Keratinocyte (primary cell): ENCODE results near the gene ROBO4. TPM values are rescaled to one million over a fixed set of nuclear protein-coding genes. Genes with fewer than 3 reads are reported as not detected.

Source experiments
- DNase-seq: peaks from one replicate; pipeline ENCODE4 v3.0.0-alpha.2; 2011; ENCODE audit warnings: low read depth, missing footprints, low spot score
- FAIRE-seq: peaks from 2 replicates; lab custom pipeline; 2011; peaks lifted over from hg19 to GRCh38; lab: Jason Lieb, UNC
- H2AFZ ChIP-seq: 2 replicates; pipeline ENCODE4 v1.6.0; 2012; ENCODE audit warnings: low read length, control low read depth, inconsistent platforms; ENCODE audit not compliant: control insufficient read depth
- H3K27ac ChIP-seq: 2 replicates; pipeline ENCODE4 v1.5.1; 2011; ENCODE audit warnings: low read length; ENCODE audit not compliant: control insufficient read depth, insufficient read depth
- H3K27me3 ChIP-seq: 3 replicates; pipeline ENCODE4 v1.6.0; 2011; ENCODE audit warnings: low read length; ENCODE audit not compliant: control insufficient read depth, insufficient read depth; ENCODE audit errors: extremely low read depth
- H3K36me3 ChIP-seq, 2 experiments: 2 replicates in 1 of 2; 3 replicates in 1 of 2; pipeline ENCODE4 v1.5.1; 2011; ENCODE audit warnings: low read length in 2 of 2, mild to moderate bottlenecking in 1 of 2; ENCODE audit not compliant: control insufficient read depth in 2 of 2, insufficient read depth in 2 of 2; ENCODE audit errors: extremely low read depth in 1 of 2
- H3K4me1 ChIP-seq: 3 replicates; pipeline ENCODE4 v1.5.1; 2011; ENCODE audit warnings: low read length; ENCODE audit not compliant: control insufficient read depth, insufficient read depth; ENCODE audit errors: extremely low read depth
- H3K4me2 ChIP-seq: 3 replicates; pipeline ENCODE4 v1.6.0; 2011; ENCODE audit warnings: low read depth, low read length; ENCODE audit not compliant: control insufficient read depth, insufficient read depth; ENCODE audit errors: extremely low read depth
- H3K4me3 ChIP-seq, 3 experiments: fragments of 200-600 bp in 1 of 3; sonication (generic) in 1 of 3; 2 replicates in 2 of 3; 3 replicates in 1 of 3; pipeline ENCODE4 v1.5.1; 2011 to 2016; ENCODE audit warnings: low read length in 3 of 3, mild to moderate bottlenecking in 3 of 3, control low read depth in 2 of 3, inconsistent platforms in 1 of 3, low read depth in 1 of 3, mixed read lengths in 1 of 3, mixed run types in 1 of 3, moderate library complexity in 1 of 3; ENCODE audit not compliant: control insufficient read depth in 2 of 3, insufficient read depth in 2 of 3; ENCODE audit errors: extremely low read depth in 1 of 3
- H3K79me2 ChIP-seq: 2 replicates; pipeline ENCODE4 v1.6.0; 2012; ENCODE audit warnings: low read length; ENCODE audit not compliant: control insufficient read depth, insufficient read depth
- H3K9ac ChIP-seq: 3 replicates; pipeline ENCODE4 v1.6.0; 2011; ENCODE audit warnings: low read length; ENCODE audit not compliant: control insufficient read depth, insufficient read depth; ENCODE audit errors: extremely low read depth
- H3K9me1 ChIP-seq: 3 replicates; pipeline ENCODE4 v1.6.0; 2011; ENCODE audit warnings: low read length; ENCODE audit not compliant: control insufficient read depth, insufficient read depth; ENCODE audit errors: extremely low read depth
- H3K9me3 ChIP-seq: 2 replicates; pipeline ENCODE4 v1.5.1; 2012; ENCODE audit warnings: low read depth, low read length; ENCODE audit not compliant: control insufficient read depth
- H4K20me1 ChIP-seq: 3 replicates; pipeline ENCODE4 v1.6.0; 2011; ENCODE audit warnings: low read length; ENCODE audit not compliant: control insufficient read depth, insufficient read depth; ENCODE audit errors: extremely low read depth
- EZH2 ChIP-seq: IDR thresholded peaks from one replicate; pipeline ENCODE4 v1.6.1; 2012; ENCODE audit warnings: inconsistent platforms, mild to moderate bottlenecking, low read length, moderate library complexity
- dilution Hi-C: fragments of 300-500 bp; cut with MboI; formaldehyde crosslinking; loops from one replicate; pipeline ENCODE4 v1.7.0; 2020; ENCODE audit warnings: low sequenced_read_pairs; ENCODE audit not compliant: extremely low pct_ligation_motif_present
- polyA plus RNA-seq, 5 experiments: library from polyadenylated mRNA; depleted of rRNA in 3 of 5; stranded (reverse) in 3 of 5; stranded (forward) in 1 of 5; unstranded in 1 of 5; fragments of >200 nt; gene quantifications; 1 replicate in 1 of 5; 2 replicates in 3 of 5; 3 replicates in 1 of 5; pipeline versions ENCODE4 v1.2.1 to v1.2.3, GENCODE V29; 2011 to 2012; ENCODE audit warnings: missing spikeins in 2 of 5, low read depth in 1 of 5, low replicate concordance in 1 of 5
- TF ChIP-seq, protein P1 (sequence below), 3 experiments: IDR thresholded peaks in 1 of 3; conservative IDR thresholded peaks in 1 of 3; optimal IDR thresholded peaks in 1 of 3; 2 replicates in 2 of 3; 3 replicates in 1 of 3; pipeline versions ENCODE3 to v1.5.1; 2011; ENCODE audit warnings: low read length in 3 of 3, mild to moderate bottlenecking in 3 of 3, moderate library complexity in 2 of 3, control low read depth in 1 of 3, inconsistent platforms in 1 of 3; ENCODE audit not compliant: insufficient read depth in 2 of 3; ENCODE audit errors: extremely low read depth in 1 of 3

Gene ROBO4
- polyA plus RNA-seq, 1 donor (not counting 4 experiments of a cell fraction or from before 2014, with no cell fraction given) = 0.94 TPM

GRCh38 chr11:124884340-124884739 lies 13.3 kb downstream of the ROBO4 start:
- DNase-seq = no peak
- FAIRE-seq = no peak
- Histone ChIP-seq H3K4me3 (no peak overlapping the region), H3K27ac (no peak overlapping the region), H2AFZ (no peak overlapping the region), H3K9me3 (no peaks in the 10 kb centered on the region), H3K9me1 (no peaks in the 10 kb centered on the region), H3K36me3 (peaks cover 0 to 1% of the 10 kb centered on the region in 2 experiments), H3K27me3 (no peaks in the 10 kb centered on the region), H3K9ac (no peak overlapping the region), H3K79me2 (no peaks in the 10 kb centered on the region), H3K4me2 (no peak overlapping the region), H4K20me1 (no peaks in the 10 kb centered on the region), H3K4me1 (no peaks in the 10 kb centered on the region)
- dilution Hi-C loops = no loop called here
- TF ChIP-seq, protein P1, sequence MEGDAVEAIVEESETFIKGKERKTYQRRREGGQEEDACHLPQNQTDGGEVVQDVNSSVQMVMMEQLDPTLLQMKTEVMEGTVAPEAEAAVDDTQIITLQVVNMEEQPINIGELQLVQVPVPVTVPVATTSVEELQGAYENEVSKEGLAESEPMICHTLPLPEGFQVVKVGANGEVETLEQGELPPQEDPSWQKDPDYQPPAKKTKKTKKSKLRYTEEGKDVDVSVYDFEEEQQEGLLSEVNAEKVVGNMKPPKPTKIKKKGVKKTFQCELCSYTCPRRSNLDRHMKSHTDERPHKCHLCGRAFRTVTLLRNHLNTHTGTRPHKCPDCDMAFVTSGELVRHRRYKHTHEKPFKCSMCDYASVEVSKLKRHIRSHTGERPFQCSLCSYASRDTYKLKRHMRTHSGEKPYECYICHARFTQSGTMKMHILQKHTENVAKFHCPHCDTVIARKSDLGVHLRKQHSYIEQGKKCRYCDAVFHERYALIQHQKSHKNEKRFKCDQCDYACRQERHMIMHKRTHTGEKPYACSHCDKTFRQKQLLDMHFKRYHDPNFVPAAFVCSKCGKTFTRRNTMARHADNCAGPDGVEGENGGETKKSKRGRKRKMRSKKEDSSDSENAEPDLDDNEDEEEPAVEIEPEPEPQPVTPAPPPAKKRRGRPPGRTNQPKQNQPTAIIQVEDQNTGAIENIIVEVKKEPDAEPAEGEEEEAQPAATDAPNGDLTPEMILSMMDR (optimal IDR thresholded peaks at IDR 0.05 in 1 of 3, IDR thresholded peaks at IDR 0.05 in 1 of 3, conservative IDR thresholded peaks at IDR 0.05 in 1 of 3; ENCODE audit: extremely low read depth in 1 of 3, insufficient read depth in 2 of 3, low read length in 3 of 3) = no peak
- TF ChIP-seq EZH2 = no peak

DNA sequence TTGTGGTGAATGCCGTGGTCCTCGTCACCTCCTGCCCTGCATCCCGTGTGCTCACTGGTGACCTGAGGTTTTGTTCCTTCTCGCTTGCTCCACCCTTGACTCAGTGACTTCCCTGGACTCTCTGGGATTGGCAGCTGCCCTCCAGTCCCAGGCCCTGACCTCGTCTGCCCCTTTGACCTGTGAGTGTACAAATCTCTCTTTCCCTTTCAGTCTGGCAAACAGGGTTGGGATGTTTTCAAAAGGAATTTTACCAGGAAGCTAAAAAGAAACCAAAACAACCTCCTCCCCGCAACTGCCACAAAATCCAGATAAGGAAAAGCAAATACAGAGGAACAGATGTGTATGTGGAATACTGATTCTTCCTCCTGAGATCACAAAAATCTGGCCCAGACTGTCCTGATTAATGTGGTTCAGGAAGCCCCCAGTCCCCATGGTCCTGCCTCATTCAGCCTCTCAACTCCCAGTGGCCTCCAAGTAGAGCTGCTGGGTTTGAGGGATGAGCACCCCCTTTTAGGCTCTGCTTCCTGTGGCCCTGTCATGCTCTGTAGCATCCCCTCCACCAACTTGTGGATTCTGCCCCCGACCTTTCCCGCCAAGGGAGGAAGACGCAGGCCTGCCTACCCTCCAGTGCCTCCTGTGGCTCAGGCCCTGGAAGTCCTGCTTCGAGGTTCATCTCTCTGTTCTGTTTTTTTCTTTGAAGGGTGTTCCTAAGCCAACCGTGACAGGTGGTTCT lies 15.2 kb downstream of the ROBO4 start:
- Histone ChIP-seq H3K9me1 (no peaks in the 10 kb centered on the region), H3K9me3 (no peaks in the 10 kb centered on the region), H2AFZ (no peak overlapping the region), H3K9ac (no peak overlapping the region), H3K36me3 (peaks cover 0 to 1% of the 10 kb centered on the region in 2 experiments), H3K4me1 (peaks cover 2% of the 10 kb centered on the region), H4K20me1 (no peaks in the 10 kb centered on the region), H3K4me3 (no peak overlapping the region), H3K27me3 (no peaks in the 10 kb centered on the region), H3K27ac (no peak overlapping the region), H3K4me2 (no peak overlapping the region), H3K79me2 (no peaks in the 10 kb centered on the region)
- no peak for FAIRE-seq
- DNase-seq = no peak
- TF ChIP-seq, protein P1 (optimal IDR thresholded peaks at IDR 0.05 in 1 of 3, IDR thresholded peaks at IDR 0.05 in 1 of 3, conservative IDR thresholded peaks at IDR 0.05 in 1 of 3; ENCODE audit: extremely low read depth in 1 of 3, insufficient read depth in 2 of 3, low read length in 3 of 3) = no peak
- TF ChIP-seq EZH2 = no peak
- dilution Hi-C loops = no loop called here
